Neural crest cell (in vitro differentiated cells): ENCODE results near the gene AMPD3. TPM values are rescaled to one million over a fixed set of nuclear protein-coding genes. Genes with fewer than 3 reads are reported as not detected.

Experiments used
- DNase-seq: peaks from one replicate; pipeline ENCODE4 v3.0.0; 2021; ENCODE audit warnings: low read depth, mixed read lengths, low spot score
- H3K27ac Mint-ChIP-seq: one replicate; pipeline ENCODE4 v1.8.0; 2021; ENCODE audit warnings: mild to moderate bottlenecking, mixed read lengths; ENCODE audit not compliant: unreplicated experiment
- H3K27me3 Mint-ChIP-seq: 2 replicates; pipeline ENCODE4 v1.8.0; 2021; ENCODE audit warnings: low read depth, mild to moderate bottlenecking, mixed read lengths
- H3K36me3 Mint-ChIP-seq: 2 replicates; pipeline ENCODE4 v1.8.0; 2021; ENCODE audit warnings: low read depth, mild to moderate bottlenecking, mixed read lengths
- H3K4me1 Mint-ChIP-seq: 2 replicates; pipeline ENCODE4 v1.8.0; 2021; ENCODE audit warnings: mixed read lengths
- H3K4me3 Mint-ChIP-seq: one replicate; pipeline ENCODE4 v1.8.0; 2021; ENCODE audit warnings: mild to moderate bottlenecking, mixed read lengths
- H3K9me3 Mint-ChIP-seq: 2 replicates; pipeline ENCODE4 v1.8.0; 2021; ENCODE audit warnings: mixed read lengths
- total RNA-seq: library from RNA; stranded (reverse); gene quantifications from 2 replicates; pipeline ENCODE4 v1.2.1, GENCODE V29; 2021
- TF ChIP-seq, protein P1 (sequence below): fragments of 200-600 bp; sonication (generic); conservative IDR thresholded peaks from 2 replicates; pipeline ENCODE4 v1.5.0; 2021; ENCODE audit warnings: antibody characterized with exemption, mild to moderate bottlenecking

Gene AMPD3
- total RNA-seq, 1 donor from 2014 or later = 2.2 TPM

DNA sequence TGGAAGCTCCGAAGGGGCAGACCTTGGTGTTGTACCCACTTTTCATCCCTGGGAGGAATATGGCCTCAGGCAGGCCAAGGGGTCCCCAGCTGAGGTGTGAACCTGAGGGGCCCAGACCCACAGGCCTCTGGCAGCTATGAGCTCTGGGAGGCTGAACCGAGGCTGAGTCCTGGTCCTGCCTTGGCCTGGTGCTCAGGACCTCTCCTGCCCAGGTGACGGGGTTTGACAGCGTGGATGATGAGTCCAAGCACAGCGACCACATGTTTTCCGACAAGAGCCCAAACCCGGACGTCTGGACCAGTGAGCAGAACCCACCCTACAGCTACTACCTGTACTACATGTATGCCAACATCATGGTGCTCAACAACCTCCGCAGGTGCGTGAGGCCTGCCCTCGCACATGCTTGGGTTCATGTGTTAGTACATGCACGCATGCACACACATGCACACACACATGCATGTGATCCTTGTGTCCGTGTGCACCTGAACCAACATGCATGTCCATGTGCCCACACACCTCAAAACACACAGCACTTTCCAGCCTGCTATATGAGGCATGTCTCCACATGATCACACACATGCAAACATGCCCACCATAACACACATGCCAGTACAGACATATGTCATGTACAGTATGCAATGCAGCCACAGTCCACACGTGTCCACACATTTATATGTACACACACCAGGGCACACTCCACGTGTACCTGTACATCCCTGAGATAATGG, 45.0 kb downstream of the AMPD3 start:
- H3K9me3 Mint-ChIP-seq = peaks cover 2% of the 10 kb centered on the region
- H3K27ac Mint-ChIP-seq = no peak overlapping the region
- peaks cover 24% of the 10 kb centered on the region for H3K4me1 Mint-ChIP-seq

DNA sequence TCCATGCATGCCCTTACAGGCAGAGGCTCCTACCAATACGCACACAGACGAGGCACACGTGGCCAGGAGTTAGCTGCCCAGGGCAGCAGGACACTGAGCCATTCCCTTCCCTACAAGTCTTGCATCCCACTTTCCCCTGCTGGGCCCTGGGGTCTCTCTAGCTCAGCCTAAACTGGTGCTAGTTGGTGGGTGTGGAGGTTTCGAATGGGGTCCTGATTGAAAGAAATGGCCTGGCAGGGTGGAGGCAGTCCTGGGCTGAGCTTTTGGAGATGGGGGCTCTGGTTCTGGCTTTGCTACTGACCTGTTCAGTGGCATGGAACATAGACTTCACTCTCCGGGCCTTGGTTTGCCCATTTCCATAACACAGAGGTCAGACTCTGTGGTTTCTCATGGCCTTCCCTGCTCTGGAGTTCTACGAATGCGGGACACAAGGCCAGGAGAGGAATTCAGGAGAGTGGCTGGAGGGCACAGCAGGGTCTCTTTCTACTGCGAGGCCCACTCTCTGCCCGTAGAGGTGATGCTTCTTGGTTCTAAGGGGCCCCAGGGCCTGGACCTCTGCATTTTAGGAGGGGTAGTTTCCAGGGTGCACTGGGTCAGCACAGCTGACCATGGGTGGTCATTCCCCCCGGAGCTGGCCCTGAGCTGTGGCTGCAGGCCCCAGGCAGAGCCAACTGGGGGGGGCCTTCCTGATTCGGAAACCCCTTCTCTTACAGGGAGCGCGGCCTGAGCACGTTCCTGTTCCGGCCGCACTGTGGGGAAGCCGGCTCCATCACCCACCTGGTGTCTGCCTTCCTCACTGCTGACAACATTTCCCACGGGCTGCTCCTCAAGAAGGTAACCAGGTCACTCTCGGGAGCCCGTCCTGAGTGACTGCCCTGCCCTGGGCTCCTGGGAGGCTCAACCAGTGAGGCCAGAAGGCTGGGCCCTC, 46.0 kb downstream of the AMPD3 start:
- Mint-ChIP-seq H3K9me3 (peaks cover 2% of the 10 kb centered on the region), H3K4me3 (no peak overlapping the region), H3K36me3 (no peaks in the 10 kb centered on the region), H3K4me1 (peaks cover 27% of the 10 kb centered on the region), H3K27me3 (no peaks in the 10 kb centered on the region), H3K27ac (no peak overlapping the region)
- no peak for DNase-seq
- TF ChIP-seq, protein P1, sequence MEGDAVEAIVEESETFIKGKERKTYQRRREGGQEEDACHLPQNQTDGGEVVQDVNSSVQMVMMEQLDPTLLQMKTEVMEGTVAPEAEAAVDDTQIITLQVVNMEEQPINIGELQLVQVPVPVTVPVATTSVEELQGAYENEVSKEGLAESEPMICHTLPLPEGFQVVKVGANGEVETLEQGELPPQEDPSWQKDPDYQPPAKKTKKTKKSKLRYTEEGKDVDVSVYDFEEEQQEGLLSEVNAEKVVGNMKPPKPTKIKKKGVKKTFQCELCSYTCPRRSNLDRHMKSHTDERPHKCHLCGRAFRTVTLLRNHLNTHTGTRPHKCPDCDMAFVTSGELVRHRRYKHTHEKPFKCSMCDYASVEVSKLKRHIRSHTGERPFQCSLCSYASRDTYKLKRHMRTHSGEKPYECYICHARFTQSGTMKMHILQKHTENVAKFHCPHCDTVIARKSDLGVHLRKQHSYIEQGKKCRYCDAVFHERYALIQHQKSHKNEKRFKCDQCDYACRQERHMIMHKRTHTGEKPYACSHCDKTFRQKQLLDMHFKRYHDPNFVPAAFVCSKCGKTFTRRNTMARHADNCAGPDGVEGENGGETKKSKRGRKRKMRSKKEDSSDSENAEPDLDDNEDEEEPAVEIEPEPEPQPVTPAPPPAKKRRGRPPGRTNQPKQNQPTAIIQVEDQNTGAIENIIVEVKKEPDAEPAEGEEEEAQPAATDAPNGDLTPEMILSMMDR = no peak

More for the DNA sequence above, 45.0 kb downstream of the AMPD3 start:
- H3K4me3 Mint-ChIP-seq = no peak overlapping the region
- H3K36me3 Mint-ChIP-seq = no peaks in the 10 kb centered on the region
- no peak for DNase-seq
- H3K27me3 Mint-ChIP-seq = no peaks in the 10 kb centered on the region
- TF ChIP-seq, protein P1 = no peak

DNA sequence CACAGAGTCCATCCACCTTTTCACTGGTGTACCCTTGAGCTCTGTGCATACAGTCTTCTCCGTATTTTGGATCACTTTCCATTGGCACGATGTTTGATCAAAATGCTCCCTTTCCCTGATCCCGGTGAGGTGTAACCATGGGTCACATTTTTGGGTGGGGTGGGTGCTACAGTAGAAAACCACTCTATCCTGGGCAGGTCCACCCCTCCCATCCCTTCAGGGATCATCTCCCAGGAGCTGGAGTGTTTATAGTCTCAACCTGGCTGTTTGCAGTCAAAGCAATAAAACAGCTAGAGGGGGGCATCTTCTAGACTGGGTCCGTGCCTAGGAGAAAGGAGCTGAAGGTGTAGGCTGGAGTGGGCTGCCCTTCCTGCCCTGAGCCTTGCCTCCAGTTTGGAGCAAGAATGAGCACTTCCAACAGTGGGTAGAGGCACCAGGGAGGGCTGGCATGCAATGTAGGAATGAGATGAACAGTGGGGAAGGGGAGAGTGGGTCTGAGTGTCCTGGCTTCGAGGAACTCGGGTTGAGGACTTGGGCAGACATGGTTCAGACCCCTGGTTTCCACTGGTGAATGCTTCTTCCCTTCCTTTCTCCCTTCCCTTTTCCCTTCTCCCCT, 47.1 kb downstream of the AMPD3 start:
- Mint-ChIP-seq H3K4me3 (no peak overlapping the region), H3K9me3 (peaks cover 2% of the 10 kb centered on the region), H3K36me3 (no peaks in the 10 kb centered on the region), H3K4me1 (peaks cover 27% of the 10 kb centered on the region), H3K27ac (no peak overlapping the region), H3K27me3 (no peaks in the 10 kb centered on the region)
- TF ChIP-seq, protein P1 = no peak
- DNase-seq = no peak

DNA sequence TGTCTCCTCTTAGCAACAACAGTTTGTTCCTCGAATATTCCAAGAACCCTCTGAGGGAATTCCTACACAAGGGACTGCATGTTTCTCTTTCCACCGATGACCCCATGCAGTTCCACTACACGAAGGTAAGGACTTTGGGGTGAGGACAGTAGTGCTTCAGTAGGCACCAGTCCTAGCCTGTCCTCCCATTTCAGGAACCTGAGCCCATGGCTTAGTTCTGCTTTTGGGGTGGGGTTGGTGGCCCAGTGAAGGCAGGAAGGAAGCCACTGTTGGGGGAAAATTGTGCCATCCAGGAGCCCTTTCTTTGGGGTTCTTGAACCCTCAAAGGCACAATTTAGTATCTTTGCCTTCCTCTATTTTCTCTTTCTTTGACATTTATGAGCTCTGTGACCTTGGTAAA, 47.7 kb downstream of the AMPD3 start:
- Mint-ChIP-seq H3K27me3 (no peaks in the 10 kb centered on the region), H3K9me3 (peaks cover 2% of the 10 kb centered on the region), H3K36me3 (no peaks in the 10 kb centered on the region), H3K4me3 (no peak overlapping the region), H3K4me1 (peaks cover 27% of the 10 kb centered on the region), H3K27ac (no peak overlapping the region)
- TF ChIP-seq, protein P1 = no peak
- no peak for DNase-seq

DNA sequence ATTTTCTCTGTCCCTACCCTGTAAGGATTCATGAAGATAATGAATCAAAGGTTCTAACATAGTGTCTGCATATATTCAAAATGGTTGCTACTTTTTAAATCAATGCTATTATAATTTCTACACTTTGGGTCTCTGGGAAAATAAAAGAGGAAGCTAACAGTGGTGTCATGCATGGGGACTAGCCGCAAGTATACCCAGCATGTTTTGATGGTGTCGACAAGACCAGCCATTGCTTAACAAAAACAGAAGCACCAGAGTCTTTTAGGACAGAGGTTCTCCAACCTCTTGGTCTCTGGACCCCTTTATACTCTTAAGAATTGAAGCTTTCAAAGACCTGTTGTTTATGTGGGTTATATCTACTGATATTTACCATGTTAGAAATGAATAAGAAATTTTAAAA, 48.2 kb downstream of the AMPD3 start:
- TF ChIP-seq, protein P1 = no peak
- Mint-ChIP-seq H3K4me3 (no peak overlapping the region), H3K9me3 (peaks cover 2% of the 10 kb centered on the region), H3K27ac (no peak overlapping the region), H3K36me3 (no peaks in the 10 kb centered on the region), H3K4me1 (peaks cover 27% of the 10 kb centered on the region), H3K27me3 (no peaks in the 10 kb centered on the region)
- no peak for DNase-seq
